Hepatocyte (in vitro differentiated cells): ENCODE measurements around the gene FAM120B. TPM values are rescaled to one million over a fixed set of nuclear protein-coding genes. Genes with fewer than 3 reads are reported as not detected.
A peak's percentile ranks its signal among the peaks of the same experiment; 100 is the strongest.

ENCODE experiments used
- DNase-seq: peaks from one replicate; pipeline ENCODE4 v3.0.0-alpha.2; 2016; ENCODE audit warnings: low spot score
- H2AFZ ChIP-seq: fragments of 200-600 bp; sonication (generic); 2 replicates; pipeline ENCODE4 v1.6.0; 2016; ENCODE audit warnings: antibody characterized with exemption, mild to moderate bottlenecking
- H3K27ac ChIP-seq: fragments of 200-600 bp; sonication (generic); 2 replicates; pipeline ENCODE4 v1.5.1; 2016; ENCODE audit warnings: mild to moderate bottlenecking
- H3K27me3 ChIP-seq: fragments of 200-600 bp; sonication (generic); 2 replicates; pipeline ENCODE4 v1.6.1; 2016
- H3K36me3 ChIP-seq: fragments of 200-600 bp; sonication (generic); replicated peaks from 2 replicates; pipeline ENCODE4 v1.5.1; 2016; ENCODE audit warnings: low read depth; ENCODE audit not compliant: insufficient read depth
- H3K4me1 ChIP-seq: fragments of 200-600 bp; sonication (generic); 2 replicates; pipeline ENCODE4 v1.5.1; 2016; ENCODE audit warnings: mild to moderate bottlenecking, moderate library complexity; ENCODE audit not compliant: insufficient read depth
- H3K4me2 ChIP-seq: fragments of 200-600 bp; sonication (generic); 2 replicates; pipeline ENCODE4 v1.6.0; 2016
- H3K4me3 ChIP-seq: fragments of 200-600 bp; sonication (generic); 2 replicates; pipeline ENCODE4 v1.5.1; 2016; ENCODE audit warnings: mild to moderate bottlenecking
- H3K79me2 ChIP-seq: fragments of 200-600 bp; sonication (generic); 2 replicates; pipeline ENCODE4 v1.6.0; 2017; ENCODE audit warnings: mild to moderate bottlenecking
- H3K9me2 ChIP-seq: fragments of 200-600 bp; sonication (generic); replicated peaks from 2 replicates; pipeline ENCODE4 v1.6.0; 2017; ENCODE audit warnings: mild to moderate bottlenecking; ENCODE audit not compliant: insufficient read depth
- H3K9me3 ChIP-seq: fragments of 200-600 bp; sonication (generic); 2 replicates; pipeline ENCODE4 v1.5.1; 2016; ENCODE audit warnings: low read depth, mild to moderate bottlenecking
- H4K20me1 ChIP-seq: fragments of 200-600 bp; sonication (generic); 2 replicates; pipeline ENCODE4 v1.6.0; 2016; ENCODE audit warnings: mild to moderate bottlenecking; ENCODE audit not compliant: insufficient read depth, poor library complexity, severe bottlenecking
- CTCF ChIP-seq: fragments of 200-600 bp; sonication (generic); IDR thresholded peaks from 2 replicates; pipeline ENCODE4 v1.5.1; 2016; ENCODE audit warnings: antibody characterized with exemption, mild to moderate bottlenecking; ENCODE audit not compliant: poor library complexity
- EZH2 ChIP-seq: fragments of 200-600 bp; sonication (generic); IDR thresholded peaks from 2 replicates; pipeline ENCODE4 v1.6.1; 2016; ENCODE audit warnings: antibody characterized with exemption, mild to moderate bottlenecking, borderline replicate concordance
- EZH2phosphoT487 ChIP-seq: fragments of 200-600 bp; sonication (generic); IDR thresholded peaks from one replicate; pipeline ENCODE4 v1.6.1; 2018; ENCODE audit warnings: antibody characterized with exemption, mild to moderate bottlenecking, low read depth, moderate library complexity; ENCODE audit not compliant: unreplicated experiment, severe bottlenecking
- WGBS: methylation state at CpG from one replicate; pipeline ENCODE4 v1.1.6; 2016; ENCODE audit warnings: low lambda C conversion rate; ENCODE audit errors: missing lambda C conversion rate; 5-methylcytosine and 5-hydroxymethylcytosine counted together
- polyA plus RNA-seq: library from polyadenylated mRNA; unstranded; fragments of >200 nt; fragmentation: Nextera tagmentation; extraction: Ambion mirVana; gene quantifications from 2 replicates; pipeline ENCODE4 v1.2.1, GENCODE V29; 2016
- total RNA-seq: library from RNA; depleted of rRNA; stranded (reverse); fragments of >200 nt; gene quantifications from 2 replicates; pipeline ENCODE4 v1.2.3, GENCODE V29; 2014

The FAM120B gene
- total and polyA plus RNA-seq, 2 experiments from 2014 or later, result 16.0 to 25.8 TPM

GRCh38 chr6:170294298-170294730 lies 12.2 kb upstream of the FAM120B start:
- H3K79me2 ChIP-seq, result no peaks in the 10 kb centered on the region
- no peaks in the 10 kb centered on the region for H3K9me2 ChIP-seq
- WGBS, result 25% methylated on average over 2 of the region's 2 CpGs
- no peak overlapping the region for H3K27ac ChIP-seq
- H3K4me2 ChIP-seq, result no peak overlapping the region
- no peak overlapping the region for H2AFZ ChIP-seq
- H4K20me1 ChIP-seq, result no peaks in the 10 kb centered on the region
- TF ChIP-seq EZH2, result no peak
- TF ChIP-seq EZH2phosphoT487, result no peak
- no peak for TF ChIP-seq CTCF
- H3K27me3 ChIP-seq, result peaks cover 90% of the 10 kb centered on the region
- no peaks in the 10 kb centered on the region for H3K36me3 ChIP-seq
- no peak for DNase-seq
- H3K9me3 ChIP-seq, result no peaks in the 10 kb centered on the region
- no peak overlapping the region for H3K4me3 ChIP-seq
- peaks cover 46% of the 10 kb centered on the region for H3K4me1 ChIP-seq

GRCh38 chr6:170294813-170295509 lies 11.6 kb upstream of the FAM120B start:
- no peak for DNase-seq
- no peak overlapping the region for H3K27ac ChIP-seq
- H3K36me3 ChIP-seq, result no peaks in the 10 kb centered on the region
- peak overlapping the region; percentile 72 for H3K4me3 ChIP-seq
- no peaks in the 10 kb centered on the region for H3K9me2 ChIP-seq
- H2AFZ ChIP-seq, result peak overlapping the region; percentile 95
- H3K4me2 ChIP-seq, result peak overlapping the region; percentile 100
- H4K20me1 ChIP-seq, result no peaks in the 10 kb centered on the region
- H3K79me2 ChIP-seq, result no peaks in the 10 kb centered on the region
- no peaks in the 10 kb centered on the region for H3K9me3 ChIP-seq
- WGBS, result 9% methylated on average over 29 of the region's 30 CpGs
- peaks cover 91% of the 10 kb centered on the region for H3K27me3 ChIP-seq
- H3K4me1 ChIP-seq, result peaks cover 41% of the 10 kb centered on the region
- TF ChIP-seq EZH2 (no peak), EZH2phosphoT487 (no peak)

GRCh38 chr6:170295510-170296422 lies 10.8 kb upstream of the FAM120B start:
- H3K9me2 ChIP-seq, result no peaks in the 10 kb centered on the region
- no peak overlapping the region for H3K27ac ChIP-seq
- peak overlapping the region; percentile 100 for H3K4me2 ChIP-seq
- no peaks in the 10 kb centered on the region for H3K9me3 ChIP-seq
- peaks cover 88% of the 10 kb centered on the region for H3K27me3 ChIP-seq
- whole genome bisulfite sequencing, result 2% methylated on average over 61 of the region's 109 CpGs
- peaks cover 41% of the 10 kb centered on the region for H3K4me1 ChIP-seq
- peak overlapping the region; percentile 95 for H2AFZ ChIP-seq
- TF ChIP-seq EZH2 (peak; percentile 93), EZH2phosphoT487 (peak; percentile 72), CTCF (no peak)
- no peaks in the 10 kb centered on the region for H4K20me1 ChIP-seq
- peak overlapping the region; percentile 72 for H3K4me3 ChIP-seq
- no peaks in the 10 kb centered on the region for H3K36me3 ChIP-seq
- peak; percentile 63 for DNase-seq
- H3K79me2 ChIP-seq, result no peaks in the 10 kb centered on the region

- Histone ChIP-seq H2AFZ (no peak overlapping the region), H3K27ac (no peak overlapping the region), H3K27me3 (peaks cover 84% of the 10 kb centered on the region), H3K36me3 (no peaks in the 10 kb centered on the region), H3K79me2 (no peaks in the 10 kb centered on the region), H3K4me1 (peaks cover 37% of the 10 kb centered on the region), H4K20me1 (no peaks in the 10 kb centered on the region), H3K9me3 (no peaks in the 10 kb centered on the region), H3K4me3 (no peak overlapping the region), H3K9me2 (no peaks in the 10 kb centered on the region), H3K4me2 (peak overlapping the region; percentile 100)
- no peak for TF ChIP-seq CTCF
- peak; percentile 38 for TF ChIP-seq EZH2phosphoT487
- no peak for TF ChIP-seq EZH2
- no peak for DNase-seq
- WGBS, result 5% methylated on average over 25 of the region's 47 CpGs
Measured at GRCh38 chr6:170296423-170296745, 10.2 kb upstream of the FAM120B start.
